Urinary bladder (tissue), 4 donors: Measurements from ENCODE around the gene RNF152. TPM values are rescaled to one million over a fixed set of nuclear protein-coding genes. Genes with fewer than 3 reads are reported as not detected.
"Not testable (repeated sequence)": the region's sequence is repeated elsewhere in the genome, so short reads cannot be mapped to it uniquely, and the experiment has no call there.

ENCODE experiments used
- DNase-seq: peaks from one replicate; pipeline ENCODE4 v3.0.0-alpha.2; 2015; ENCODE audit errors: extremely low spot score
- H3K27ac ChIP-seq: one replicate; pipeline ENCODE4 v1.5.1; 2013; ENCODE audit warnings: low read depth, mild to moderate bottlenecking, moderate library complexity
- H3K36me3 ChIP-seq: one replicate; pipeline ENCODE4 v1.6.1; 2013; ENCODE audit warnings: mild to moderate bottlenecking, moderate library complexity; ENCODE audit not compliant: insufficient read depth
- H3K4me1 ChIP-seq: one replicate; pipeline ENCODE4 v1.6.1; 2013; ENCODE audit warnings: mild to moderate bottlenecking, moderate library complexity; ENCODE audit not compliant: insufficient read depth
- H3K4me3 ChIP-seq: one replicate; pipeline ENCODE4 v1.5.1; 2013; ENCODE audit warnings: low read depth, low read length
- WGBS: extraction: QIAGEN DNeasy Blood & Tissue Kit; methylation state at CpG from one replicate; pipeline ENCODE4 v1.1.7; 2013; 5-methylcytosine and 5-hydroxymethylcytosine counted together
- polyA plus RNA-seq: library from polyadenylated mRNA; stranded (reverse); fragments of 200-250 nt; gene quantifications from one replicate; pipeline ENCODE4 v1.2.3, GENCODE V29; 2013
- total RNA-seq: library from RNA; depleted of rRNA; stranded (reverse); fragments of >200 nt; gene quantifications from one replicate; pipeline ENCODE4 v1.2.3, GENCODE V29; 2014
- donor health status: healthy with polysubstance abuse.
- donor health status: healthy.

The RNF152 gene
- total and polyA plus RNA-seq, 2 donors = 3.4 to 44.4 TPM

DNA sequence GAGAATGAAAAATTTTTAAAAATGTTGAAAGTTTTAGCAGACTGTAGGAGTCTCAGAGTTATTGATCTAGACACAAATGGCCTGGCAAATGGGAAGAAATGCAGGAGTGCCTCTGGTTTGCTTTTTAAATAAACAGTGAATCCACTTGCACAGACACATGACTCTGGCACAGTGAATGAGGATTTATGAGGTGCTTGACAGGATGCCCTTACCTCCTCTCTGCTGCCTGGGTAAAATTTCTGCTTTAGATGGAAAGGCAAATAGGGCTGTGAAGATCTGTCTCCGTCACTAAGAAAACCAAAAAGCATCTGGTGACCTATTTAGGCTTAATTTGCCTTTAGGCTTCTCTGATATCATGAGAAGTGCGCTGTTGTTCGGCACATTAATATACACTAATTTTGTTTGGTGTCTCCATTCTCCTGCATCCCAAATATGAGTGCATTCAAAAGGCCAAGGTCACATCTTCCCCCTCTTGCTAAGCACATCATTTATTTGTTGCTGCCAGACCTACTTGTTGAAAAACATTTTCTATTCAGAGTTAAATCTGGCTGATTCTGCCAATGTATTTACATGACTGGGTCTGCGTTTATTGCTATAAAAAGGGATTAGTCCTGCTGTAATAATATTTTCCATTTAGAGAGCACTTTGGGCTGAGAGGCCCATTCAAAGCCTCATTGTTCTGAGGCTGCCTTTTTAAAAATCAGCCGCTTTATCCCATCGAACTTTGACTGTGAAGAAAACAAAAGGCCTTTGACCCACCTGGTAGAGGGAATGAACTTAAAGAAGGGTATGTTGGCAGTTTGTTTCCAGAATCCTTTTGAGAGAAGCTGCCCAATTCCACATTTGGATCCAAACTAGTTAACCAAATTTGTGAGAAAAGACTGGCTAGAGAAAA, 94.9 kb downstream of the RNF152 start:
- Histone ChIP-seq H3K36me3 (no peaks in the 10 kb centered on the region), H3K4me1 (no peaks in the 10 kb centered on the region), H3K27ac (no peak overlapping the region), H3K4me3 (no peak overlapping the region)
- 73% methylated on average over 6 of the region's 6 CpGs for WGBS
- no peak for DNase-seq

DNA sequence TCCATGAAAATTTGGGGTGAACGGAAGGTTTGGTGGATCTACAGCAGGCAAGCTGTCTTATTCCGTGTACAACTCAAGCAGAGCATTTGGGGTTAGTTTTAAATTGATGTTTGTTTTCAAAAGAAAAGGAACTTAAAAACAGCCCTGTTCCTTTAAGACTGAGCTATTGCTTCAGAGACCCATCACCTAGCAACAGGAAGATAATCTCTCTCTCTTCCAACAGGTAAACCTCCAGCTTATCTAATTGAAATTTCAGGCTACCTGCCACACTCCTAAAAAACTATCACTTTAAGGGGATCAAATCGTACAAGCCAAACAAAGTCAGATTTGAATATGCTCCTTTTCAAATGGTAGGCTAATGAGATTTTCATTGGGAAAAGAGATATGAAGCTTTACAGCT, 101.8 kb downstream of the RNF152 start:
- no peaks in the 10 kb centered on the region for H3K4me1 ChIP-seq
- no peaks in the 10 kb centered on the region for H3K36me3 ChIP-seq
- H3K27ac ChIP-seq = no peak overlapping the region
- no peak for DNase-seq
- no peak overlapping the region for H3K4me3 ChIP-seq
- WGBS = 70% methylated on average over 3 of the region's 3 CpGs

DNA sequence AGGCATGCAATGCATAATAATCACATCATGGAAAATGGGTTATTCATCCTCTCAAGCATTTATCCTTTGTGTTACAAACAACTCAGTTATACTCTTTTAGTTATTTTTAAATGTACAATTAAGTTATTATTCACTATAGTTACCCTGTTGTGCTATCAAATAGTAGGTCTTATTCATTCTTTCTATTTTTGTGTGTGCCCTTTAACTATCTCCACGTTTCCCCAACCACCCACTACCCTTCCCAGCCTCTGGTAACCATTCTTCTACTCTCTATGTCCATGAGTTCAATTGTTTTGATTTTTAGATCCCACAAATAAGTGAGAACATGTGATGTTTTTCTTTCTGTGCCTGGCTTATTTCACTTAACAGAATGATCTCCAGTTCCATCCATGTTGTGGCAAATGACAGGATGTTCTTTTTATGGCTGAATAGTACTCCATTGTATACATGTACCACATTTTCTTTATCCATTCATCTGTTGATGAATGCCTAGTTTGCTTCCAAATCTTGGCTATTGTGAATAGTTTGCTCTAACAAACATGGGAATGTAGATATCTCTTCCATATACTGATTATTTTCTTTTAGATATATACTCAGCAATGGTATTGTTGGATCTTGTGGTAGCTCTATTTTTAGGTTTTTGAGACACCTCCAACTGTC, 105.7 kb downstream of the RNF152 start:
- H3K27ac ChIP-seq, DNase-seq, H3K4me1 ChIP-seq, H3K4me3 ChIP-seq, H3K36me3 ChIP-seq: not testable (repeated sequence)
- WGBS = 88% methylated on average over 1 of the region's 1 CpG

DNA sequence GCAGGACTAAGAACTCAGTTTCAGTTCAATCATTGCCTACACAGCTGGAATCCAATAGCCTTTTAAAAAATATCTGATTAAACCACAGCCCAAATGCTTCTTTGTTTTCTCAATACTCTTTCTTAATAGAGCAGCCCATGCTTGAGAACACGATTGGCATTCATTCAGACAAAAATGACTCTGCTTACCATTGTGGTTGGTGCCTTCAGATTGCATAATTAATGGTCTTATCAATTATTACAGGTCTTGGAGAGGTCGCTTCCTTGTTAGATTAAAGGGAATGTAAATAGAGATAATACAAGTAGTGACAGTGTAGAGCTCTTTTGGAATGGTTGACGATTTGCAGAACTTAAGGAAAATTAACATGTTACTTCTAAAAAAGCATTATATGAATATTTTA, 107.2 kb downstream of the RNF152 start:
- Histone ChIP-seq H3K4me1 (no peaks in the 10 kb centered on the region), H3K36me3 (no peaks in the 10 kb centered on the region), H3K27ac (no peak overlapping the region), H3K4me3 (no peak overlapping the region)
- WGBS = 40% methylated on average over 3 of the region's 3 CpGs
- DNase-seq = no peak

DNA sequence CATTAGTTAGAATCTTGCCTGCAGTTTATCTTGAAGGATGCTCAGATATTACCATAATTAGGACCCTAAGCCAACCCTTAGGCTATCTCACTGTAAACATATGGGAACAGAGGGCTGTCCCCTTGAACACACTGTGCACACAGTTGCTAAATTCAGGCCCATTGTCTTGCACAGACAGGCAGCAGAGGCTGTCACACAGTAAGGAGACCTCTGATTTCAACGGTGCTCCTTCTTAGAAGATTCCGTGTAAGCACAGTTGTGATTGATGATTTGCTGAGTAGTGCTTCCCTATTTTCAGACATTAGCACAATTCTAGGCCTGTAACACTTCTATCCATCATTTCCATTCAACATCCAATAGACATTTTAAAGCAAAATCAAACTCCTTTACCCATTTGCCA, 108.0 kb downstream of the RNF152 start:
- H3K36me3 ChIP-seq = no peaks in the 10 kb centered on the region
- 41% methylated on average over 2 of the region's 2 CpGs for WGBS
- DNase-seq = no peak

DNA sequence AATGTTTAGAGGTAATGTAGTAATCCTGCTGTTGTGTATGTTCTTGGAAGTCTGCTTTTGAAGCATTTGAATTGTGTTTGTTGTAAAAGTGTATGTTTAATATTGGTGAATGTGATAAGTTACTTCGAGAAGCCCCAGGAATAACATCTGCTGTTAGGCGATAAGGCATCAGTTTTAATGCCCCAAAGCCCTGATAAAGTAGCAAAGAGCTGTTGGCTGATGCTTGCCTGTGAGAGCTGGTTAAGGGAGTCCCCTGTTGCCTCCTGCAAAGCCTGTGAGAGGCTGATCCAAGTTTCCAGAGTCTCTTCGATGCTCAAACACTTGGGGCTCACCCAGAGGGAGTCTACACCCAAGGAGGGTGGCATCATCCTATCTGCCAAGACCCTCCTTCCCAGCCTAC, 110.3 kb downstream of the RNF152 start:
- 42% methylated on average over 3 of the region's 3 CpGs for WGBS
- DNase-seq = no peak
- H3K27ac ChIP-seq = no peak overlapping the region
- H3K36me3 ChIP-seq = no peaks in the 10 kb centered on the region
- no peak overlapping the region for H3K4me3 ChIP-seq
- no peaks in the 10 kb centered on the region for H3K4me1 ChIP-seq

More for the DNA sequence above, 108.0 kb downstream of the RNF152 start:
- Histone ChIP-seq H3K4me3 (no peak overlapping the region), H3K27ac (no peak overlapping the region), H3K4me1 (no peaks in the 10 kb centered on the region)

DNA sequence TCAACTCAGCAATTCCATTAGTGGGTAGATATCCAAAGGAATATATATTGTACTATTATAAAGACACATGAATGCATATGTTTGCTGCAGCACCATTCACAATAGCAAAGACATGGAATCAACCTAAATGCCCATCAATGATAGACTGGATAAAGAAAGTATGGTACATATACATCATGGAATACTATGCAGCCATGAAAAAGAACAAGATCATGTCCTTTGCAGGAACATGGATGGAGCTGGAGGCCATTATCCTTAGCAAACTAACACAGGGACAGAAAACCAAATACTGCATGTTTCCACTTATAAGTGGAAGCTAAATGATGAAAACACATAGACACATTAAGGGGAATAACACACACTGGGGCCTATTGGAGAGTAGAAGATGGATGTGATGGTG, 116.6 kb downstream of the RNF152 start:
- not testable (repeated sequence) for DNase-seq, H3K27ac ChIP-seq, H3K36me3 ChIP-seq, H3K4me3 ChIP-seq, H3K4me1 ChIP-seq

DNA sequence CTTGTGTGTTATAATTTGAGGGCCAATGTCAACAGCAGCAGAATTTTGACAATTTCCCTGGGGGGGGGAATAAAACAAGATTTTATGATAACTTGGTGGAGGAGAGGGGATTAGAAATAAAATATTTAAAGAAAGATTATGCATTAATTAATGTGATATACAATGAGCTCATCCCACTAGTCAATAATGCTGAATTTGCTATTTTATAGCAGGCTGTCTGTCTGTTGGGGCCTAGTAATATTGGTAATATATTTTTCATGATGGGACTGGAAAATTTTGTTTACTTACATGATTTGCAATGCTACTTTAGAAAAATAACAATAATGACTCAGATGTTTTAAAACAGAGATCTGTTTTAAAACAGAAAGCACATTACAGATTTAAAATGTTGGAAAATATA, 118.0 kb downstream of the RNF152 start:
- no peaks in the 10 kb centered on the region for H3K36me3 ChIP-seq
- no peaks in the 10 kb centered on the region for H3K4me1 ChIP-seq
- no peak overlapping the region for H3K27ac ChIP-seq
- no peak for DNase-seq
- no peak overlapping the region for H3K4me3 ChIP-seq

DNA sequence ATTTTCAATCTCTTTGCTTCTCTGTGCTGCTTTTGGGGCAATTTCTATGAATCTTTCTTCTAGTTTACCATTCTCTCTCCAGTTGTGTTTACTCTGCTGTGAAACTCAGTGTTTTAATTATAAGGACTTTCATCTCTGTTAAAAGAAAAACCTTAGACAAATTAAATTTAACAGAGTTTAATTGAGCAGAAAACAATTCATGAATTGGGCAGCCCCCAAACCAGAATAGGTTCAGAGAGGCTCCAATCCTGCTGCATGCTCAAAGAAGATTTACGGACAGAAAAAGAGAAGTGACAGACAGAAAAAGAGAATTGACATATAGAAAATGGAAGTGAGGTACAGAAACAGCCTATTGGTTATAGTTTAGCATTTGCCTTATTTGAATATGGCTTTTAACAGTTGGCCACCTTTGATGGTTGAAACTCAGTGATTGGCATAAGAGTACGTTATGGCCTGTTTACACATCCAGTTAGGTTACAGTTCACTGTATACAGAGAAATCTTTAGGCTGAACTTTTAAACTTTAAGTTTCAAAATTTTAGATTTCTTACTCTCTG, 120.4 kb downstream of the RNF152 start:
- Histone ChIP-seq H3K36me3 (no peaks in the 10 kb centered on the region), H3K27ac (no peak overlapping the region), H3K4me3 (no peak overlapping the region), H3K4me1 (no peaks in the 10 kb centered on the region)
- WGBS = 93% methylated on average over 2 of the region's 2 CpGs
- DNase-seq = no peak

DNA sequence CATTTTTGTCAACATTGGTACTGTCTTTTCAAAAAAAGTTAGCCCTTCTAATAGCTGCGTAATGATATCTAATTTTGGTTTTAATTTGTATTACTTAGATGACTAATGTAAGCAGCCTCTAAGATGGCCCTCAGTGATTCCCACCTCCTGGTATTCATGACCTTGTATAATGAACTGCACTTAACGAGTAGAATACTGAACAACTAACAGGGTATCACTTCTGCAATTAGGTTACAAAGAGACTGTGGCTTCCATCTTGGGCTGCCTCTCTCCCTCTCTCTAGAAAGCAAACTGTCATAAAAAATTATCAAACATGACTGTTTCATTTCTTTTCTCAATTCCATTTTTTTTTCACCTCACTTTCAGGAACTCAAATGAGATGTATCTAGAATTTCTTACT, 120.9 kb downstream of the RNF152 start:
- Histone ChIP-seq H3K4me1 (no peaks in the 10 kb centered on the region), H3K4me3 (no peak overlapping the region), H3K36me3 (no peaks in the 10 kb centered on the region), H3K27ac (no peak overlapping the region)
- DNase-seq = no peak
- WGBS = 96% methylated on average over 2 of the region's 2 CpGs

DNA sequence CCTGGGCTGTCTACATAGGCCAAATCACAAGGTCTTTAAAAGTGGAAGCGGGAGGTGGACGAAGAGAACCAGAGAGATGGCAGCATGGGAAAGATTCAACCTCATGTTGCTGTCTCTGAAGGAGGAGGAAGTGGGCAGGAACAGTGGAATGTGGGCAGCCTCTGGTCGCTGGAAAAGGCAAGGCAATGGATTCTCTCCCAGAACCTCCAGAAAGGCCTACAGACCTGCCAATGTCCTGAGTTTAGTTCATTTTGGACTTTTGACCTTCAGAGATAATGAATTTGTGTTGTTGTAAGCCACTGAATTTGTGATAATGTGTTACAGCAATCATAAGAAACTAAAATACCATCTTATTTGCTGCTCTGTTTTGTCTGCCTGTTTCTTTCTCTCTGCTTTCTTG, 122.5 kb downstream of the RNF152 start:
- DNase-seq = no peak
- H3K27ac ChIP-seq = no peak overlapping the region
- 74% methylated on average over 3 of the region's 3 CpGs for WGBS
- no peak overlapping the region for H3K4me3 ChIP-seq
- H3K36me3 ChIP-seq = no peaks in the 10 kb centered on the region
- no peaks in the 10 kb centered on the region for H3K4me1 ChIP-seq

DNA sequence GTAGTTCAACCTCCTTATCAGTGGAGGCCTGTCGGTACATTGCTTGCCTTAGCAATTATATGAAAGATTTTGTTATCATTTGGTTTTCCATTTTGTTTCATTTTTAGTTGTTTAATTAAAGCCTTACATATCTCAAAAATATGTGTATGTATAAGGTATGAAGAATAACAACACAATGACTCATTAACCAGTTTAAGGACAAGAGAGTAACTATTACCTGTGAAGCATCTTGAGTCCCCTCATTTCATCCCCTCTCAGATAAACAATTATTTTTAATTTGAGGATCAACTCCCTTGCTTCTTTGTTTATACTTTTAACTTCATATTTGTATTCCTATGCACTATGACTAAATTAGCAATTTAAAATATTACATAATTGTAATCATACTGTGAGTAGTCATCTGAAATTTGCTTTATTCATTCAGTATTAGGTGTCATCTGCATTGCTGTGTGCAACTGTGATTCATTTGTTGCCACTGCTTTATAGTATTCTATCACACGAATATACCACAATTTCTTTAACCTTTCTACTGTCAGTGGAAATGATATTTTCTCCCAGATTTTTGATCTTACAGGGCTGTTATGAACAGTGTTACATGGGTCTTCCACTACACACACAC, 126.4 kb downstream of the RNF152 start:
- Histone ChIP-seq H3K27ac (no peak overlapping the region), H3K36me3 (no peaks in the 10 kb centered on the region), H3K4me3 (no peak overlapping the region), H3K4me1 (no peaks in the 10 kb centered on the region)
- DNase-seq = no peak
- 93% methylated on average over 2 of the region's 2 CpGs for WGBS

DNA sequence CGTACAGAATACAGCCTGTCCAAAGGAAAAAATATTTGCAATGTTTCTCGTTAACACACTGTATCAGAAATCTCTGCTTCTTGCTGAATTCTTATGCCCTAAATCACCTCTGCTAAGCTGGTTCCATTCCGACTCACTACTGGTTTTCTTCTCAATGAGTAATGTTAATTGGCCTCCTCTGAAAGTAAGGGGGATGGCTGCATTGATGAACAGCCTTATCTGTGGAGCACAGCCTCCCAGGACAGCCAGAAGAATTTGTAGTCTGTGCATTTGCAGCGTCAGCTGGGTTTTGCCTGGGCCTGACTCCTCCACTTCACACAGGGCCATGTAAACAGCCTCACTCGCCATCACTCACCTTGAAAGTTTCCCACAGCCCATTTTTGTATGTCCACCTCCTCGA, 127.7 kb downstream of the RNF152 start:
- Histone ChIP-seq H3K4me3 (no peak overlapping the region), H3K4me1 (no peaks in the 10 kb centered on the region), H3K36me3 (no peaks in the 10 kb centered on the region), H3K27ac (no peak overlapping the region)
- no peak for DNase-seq
- WGBS = 63% methylated on average over 6 of the region's 6 CpGs

DNA sequence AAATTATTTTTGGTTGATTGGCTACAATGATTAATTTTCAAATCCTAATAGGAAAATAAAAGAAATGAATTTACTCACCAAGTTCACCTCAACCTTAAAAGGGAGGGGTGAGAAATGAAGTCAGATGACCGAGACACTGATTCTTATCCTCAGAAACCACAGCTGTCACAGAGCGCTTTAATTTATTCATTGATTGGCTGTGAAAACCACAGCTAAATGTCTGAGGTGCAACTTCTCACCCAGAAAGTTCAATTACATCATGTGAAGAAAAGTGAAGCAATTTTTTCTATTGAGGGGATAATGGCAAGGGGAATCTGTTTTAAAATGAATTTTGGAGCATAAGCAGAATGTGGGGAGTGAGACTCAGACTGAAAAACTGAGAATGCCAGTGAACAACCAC, 128.4 kb downstream of the RNF152 start:
- 85% methylated on average over 2 of the region's 2 CpGs for WGBS
- no peak overlapping the region for H3K27ac ChIP-seq
- H3K36me3 ChIP-seq = no peaks in the 10 kb centered on the region
- H3K4me1 ChIP-seq = no peaks in the 10 kb centered on the region
- no peak for DNase-seq
- H3K4me3 ChIP-seq = no peak overlapping the region
